ENCODE measurements around the gene POLR2L. TPM values are rescaled to one million over a fixed set of nuclear protein-coding genes. Genes with fewer than 3 reads are reported as not detected.

POLR2L gene
- total and polyA plus RNA-seq, 3 donors from 2014 or later, result 32.9 to 97.3 (median 48.4) TPM

DNA sequence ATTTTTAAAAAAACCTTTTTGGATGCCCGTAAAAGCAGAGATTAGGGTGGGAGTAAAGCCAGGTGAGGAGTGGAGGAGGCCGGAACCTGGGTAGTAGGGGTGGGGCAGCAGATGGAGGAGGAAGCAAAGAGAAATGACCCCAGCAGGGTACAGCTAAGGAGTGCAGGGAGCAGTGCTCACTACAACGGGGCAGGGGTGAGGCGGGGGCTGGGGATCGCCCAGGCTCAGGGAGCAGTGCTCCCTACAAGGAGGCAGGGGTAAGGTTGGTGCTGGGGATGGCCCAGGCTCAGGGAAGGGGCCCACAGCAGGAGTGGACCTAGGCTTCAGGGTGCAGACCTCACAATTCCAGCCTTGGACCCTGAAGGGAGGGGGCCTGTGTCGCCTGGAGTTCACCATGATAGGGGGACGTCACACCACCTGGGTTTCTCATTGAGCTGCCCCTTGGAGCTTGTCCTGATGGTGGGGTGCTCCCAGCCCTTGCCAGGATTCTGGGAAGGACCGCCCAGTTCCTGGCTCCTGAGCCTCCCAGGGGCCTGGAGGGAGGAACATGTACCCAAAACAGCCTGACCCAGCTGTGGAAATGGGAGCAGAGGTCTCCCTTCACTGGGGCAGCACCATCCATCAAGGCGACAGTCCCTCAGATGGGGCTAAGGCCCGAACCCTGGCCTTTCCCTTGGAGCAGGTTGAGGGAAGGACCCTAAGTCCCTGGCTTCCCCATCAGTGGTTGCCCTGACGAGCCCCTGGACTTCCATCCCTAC, 26.5 kb downstream of the POLR2L start:
- no peak for DNase-seq
- Histone ChIP-seq H3K27ac (no peak overlapping the region), H3K9me3 (no peaks in the 10 kb centered on the region), H3K4me3 (no peak overlapping the region), H3K4me1 (peaks cover 17% of the 10 kb centered on the region), H3K27me3 (no peaks in the 10 kb centered on the region), H3K36me3 (ENCODE audit: low read depth, missing control alignments) (no peaks in the 10 kb centered on the region)
- TF ChIP-seq, protein P1, sequence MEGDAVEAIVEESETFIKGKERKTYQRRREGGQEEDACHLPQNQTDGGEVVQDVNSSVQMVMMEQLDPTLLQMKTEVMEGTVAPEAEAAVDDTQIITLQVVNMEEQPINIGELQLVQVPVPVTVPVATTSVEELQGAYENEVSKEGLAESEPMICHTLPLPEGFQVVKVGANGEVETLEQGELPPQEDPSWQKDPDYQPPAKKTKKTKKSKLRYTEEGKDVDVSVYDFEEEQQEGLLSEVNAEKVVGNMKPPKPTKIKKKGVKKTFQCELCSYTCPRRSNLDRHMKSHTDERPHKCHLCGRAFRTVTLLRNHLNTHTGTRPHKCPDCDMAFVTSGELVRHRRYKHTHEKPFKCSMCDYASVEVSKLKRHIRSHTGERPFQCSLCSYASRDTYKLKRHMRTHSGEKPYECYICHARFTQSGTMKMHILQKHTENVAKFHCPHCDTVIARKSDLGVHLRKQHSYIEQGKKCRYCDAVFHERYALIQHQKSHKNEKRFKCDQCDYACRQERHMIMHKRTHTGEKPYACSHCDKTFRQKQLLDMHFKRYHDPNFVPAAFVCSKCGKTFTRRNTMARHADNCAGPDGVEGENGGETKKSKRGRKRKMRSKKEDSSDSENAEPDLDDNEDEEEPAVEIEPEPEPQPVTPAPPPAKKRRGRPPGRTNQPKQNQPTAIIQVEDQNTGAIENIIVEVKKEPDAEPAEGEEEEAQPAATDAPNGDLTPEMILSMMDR (IDR thresholded peaks at IDR 0.05), result no peak
- TF ChIP-seq POLR2A (IDR thresholded peaks at IDR 0.05), result no peak
- intact Hi-C loops (cut with DNase I; ENCODE audit: low total_unique reads), result no loop called here
- 79 to 84% methylated on average over 8 to 11 of the region's 11 CpGs for WGBS, 2 donors

DNA sequence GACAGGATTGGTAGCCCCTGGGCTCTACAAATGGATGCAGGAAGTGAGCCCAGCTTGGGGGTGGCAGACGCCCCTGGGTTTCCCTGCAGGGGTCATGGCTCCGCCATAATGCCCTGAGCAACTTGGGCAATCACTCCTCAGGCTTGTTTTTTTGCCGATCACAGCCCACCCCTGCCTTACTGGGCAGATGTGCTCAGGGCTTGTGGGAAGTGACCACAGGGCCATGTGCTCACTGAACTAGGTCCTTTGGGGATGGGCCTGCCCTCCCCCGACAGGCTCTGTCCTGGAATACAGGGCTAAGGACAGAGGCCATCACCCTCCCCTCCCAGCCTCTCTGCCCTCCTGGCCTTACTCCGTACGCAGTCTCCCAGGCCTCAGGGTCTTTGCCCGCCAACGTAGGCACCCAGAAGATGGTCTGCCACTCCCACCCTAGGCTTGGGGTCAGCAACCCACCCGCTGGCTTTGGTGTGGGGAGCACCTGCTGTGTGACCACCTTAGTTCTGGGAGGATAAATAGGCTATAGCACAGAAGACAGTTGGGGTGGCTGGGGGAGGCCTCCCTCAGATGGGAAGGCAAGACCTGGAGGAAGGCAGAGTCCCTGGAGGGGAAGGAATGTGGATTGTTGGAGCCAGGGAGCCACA, 28.8 kb downstream of the POLR2L start:
- DNase-seq, result no peak
- WGBS, 2 donors, result 67 to 68% methylated on average over 9 of the region's 9 CpGs
- intact Hi-C loops (cut with DNase I; ENCODE audit: low total_unique reads), result no loop called here
- Histone ChIP-seq H3K27me3 (no peaks in the 10 kb centered on the region), H3K4me1 (peaks cover 14% of the 10 kb centered on the region), H3K27ac (no peak overlapping the region), H3K9me3 (no peaks in the 10 kb centered on the region), H3K4me3 (no peak overlapping the region), H3K36me3 (ENCODE audit: low read depth, missing control alignments) (no peaks in the 10 kb centered on the region)
- TF ChIP-seq, protein P1 (IDR thresholded peaks at IDR 0.05), result no peak
- TF ChIP-seq POLR2A (IDR thresholded peaks at IDR 0.05), result no peak

DNA sequence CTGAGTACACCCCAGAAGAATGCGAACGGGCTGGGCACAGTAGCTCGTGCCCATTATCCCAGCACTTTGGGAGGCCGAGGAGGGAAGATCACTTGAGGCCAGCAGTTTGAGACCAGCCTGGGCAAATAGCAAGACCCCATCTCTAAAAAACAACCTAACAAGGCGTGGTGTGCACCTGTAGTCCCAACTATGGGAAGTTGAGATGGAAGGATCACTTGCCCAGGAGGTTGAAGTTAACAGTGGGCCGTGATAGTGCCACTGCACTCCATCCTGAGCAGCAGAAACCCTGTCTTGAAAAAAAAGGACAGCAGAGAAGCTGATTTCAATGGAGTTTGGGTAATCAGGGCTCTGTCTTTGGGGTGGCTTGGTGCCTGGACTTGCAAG, 29.3 kb downstream of the POLR2L start:
- TF ChIP-seq, protein P1 (IDR thresholded peaks at IDR 0.05), result no peak
- TF ChIP-seq POLR2A (IDR thresholded peaks at IDR 0.05), result no peak
- H3K4me3 ChIP-seq, result no peak overlapping the region
- intact Hi-C loops (cut with DNase I; ENCODE audit: low total_unique reads), result no loop called here
- H3K36me3 ChIP-seq (ENCODE audit: low read depth, missing control alignments), result no peaks in the 10 kb centered on the region
- H3K4me1 ChIP-seq, result peaks cover 15% of the 10 kb centered on the region
- no peak for DNase-seq
- H3K27me3 ChIP-seq, result no peaks in the 10 kb centered on the region
- 90 to 97% methylated on average over 5 to 6 of the region's 6 CpGs for WGBS, 2 donors
- no peaks in the 10 kb centered on the region for H3K9me3 ChIP-seq
- no peak overlapping the region for H3K27ac ChIP-seq

DNA sequence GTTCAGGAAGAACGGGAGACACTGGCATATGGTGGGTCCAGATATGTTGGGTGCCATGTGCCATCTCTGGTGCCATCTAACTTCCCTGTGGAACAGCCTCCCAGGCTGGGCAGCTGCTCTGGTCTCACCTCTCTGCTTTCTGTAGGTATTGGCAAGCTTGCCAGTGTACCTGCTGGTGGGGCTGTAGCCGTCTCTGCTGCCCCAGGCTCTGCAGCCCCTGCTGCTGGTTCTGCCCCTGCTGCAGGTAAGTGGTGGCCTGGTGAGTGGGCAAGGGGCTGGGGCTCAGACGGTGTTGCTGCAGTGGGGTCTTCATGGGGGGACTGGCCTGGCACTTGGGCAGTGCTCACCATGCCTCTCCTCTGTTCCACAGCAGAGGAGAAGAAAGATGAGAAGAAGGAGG, 29.9 kb downstream of the POLR2L start:
- 90 to 92% methylated on average over 2 to 3 of the region's 3 CpGs for WGBS, 2 donors
- no peak for DNase-seq
- intact Hi-C loops (cut with DNase I; ENCODE audit: low total_unique reads), result no loop called here
- Histone ChIP-seq H3K27ac (no peak overlapping the region), H3K4me1 (peaks cover 15% of the 10 kb centered on the region), H3K9me3 (no peaks in the 10 kb centered on the region), H3K36me3 (ENCODE audit: low read depth, missing control alignments) (no peaks in the 10 kb centered on the region), H3K27me3 (no peaks in the 10 kb centered on the region), H3K4me3 (no peak overlapping the region)
- TF ChIP-seq, protein P1 (IDR thresholded peaks at IDR 0.05), result no peak
- TF ChIP-seq POLR2A (IDR thresholded peaks at IDR 0.05), result no peak

All from testis (tissue), 3 donors.